ENCODE results near the gene PROM2. TPM values are rescaled to one million over a fixed set of nuclear protein-coding genes. Genes with fewer than 3 reads are reported as not detected.

PROM2 gene
- total RNA-seq, 1 experiment from 2014 or later, result 1.6 TPM

DNA sequence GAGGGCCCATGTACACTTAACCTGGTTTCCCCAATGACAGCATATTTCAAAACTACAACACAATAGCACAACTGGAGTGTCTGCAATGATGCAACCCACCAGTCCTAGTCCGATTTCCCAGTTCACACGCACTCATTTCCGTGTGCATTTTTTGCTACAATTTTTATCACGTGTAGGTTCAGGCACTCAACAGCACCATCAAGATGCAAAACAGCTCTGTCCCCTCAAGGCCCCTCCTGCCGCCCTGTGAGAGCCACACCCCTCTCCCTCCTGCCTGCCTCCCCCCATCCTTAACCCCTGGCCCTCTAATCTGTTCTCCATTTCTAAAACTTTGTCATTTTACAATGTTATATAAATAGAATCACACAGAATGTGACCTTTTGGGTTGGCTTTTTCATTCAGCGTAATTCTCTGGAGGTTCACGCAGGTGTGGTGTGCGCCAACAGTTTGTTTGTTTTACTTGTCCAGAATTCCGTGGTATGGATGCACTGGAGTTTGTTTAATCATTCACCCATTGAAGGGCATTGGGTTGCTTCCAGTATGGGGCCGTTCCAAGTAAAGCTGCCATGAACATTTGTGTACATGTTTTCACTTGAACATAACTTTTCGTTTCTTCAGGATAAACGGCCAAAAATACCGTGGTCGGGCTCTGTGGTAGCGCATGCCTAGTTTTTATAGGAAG lies 31.3 kb downstream of the PROM2 start:
- no TSS peak for BruUV-seq (replicated peaks)
- DNase-seq (ENCODE audit: low spot score), result no peak
- Histone ChIP-seq H3K4me3 (ENCODE audit: low read depth, low read length, poor library complexity, severe bottlenecking) (no peak overlapping the region), H3K27ac (ENCODE audit: low read depth, low read length, poor library complexity, severe bottlenecking) (no peak overlapping the region), H3K27me3 (replicated peaks; ENCODE audit: insufficient read depth, low read depth, low read length, poor library complexity) (no peaks in the 10 kb centered on the region), H3K9me3 (ENCODE audit: low read depth, low read length, poor library complexity, severe bottlenecking) (no peaks in the 10 kb centered on the region), H3K4me1 (ENCODE audit: insufficient read depth, low read length, poor library complexity, severe bottlenecking) (no peaks in the 10 kb centered on the region), H3K36me3 (ENCODE audit: insufficient read depth, low read length, poor library complexity, severe bottlenecking) (no peaks in the 10 kb centered on the region)
- TF ChIP-seq, protein P1, sequence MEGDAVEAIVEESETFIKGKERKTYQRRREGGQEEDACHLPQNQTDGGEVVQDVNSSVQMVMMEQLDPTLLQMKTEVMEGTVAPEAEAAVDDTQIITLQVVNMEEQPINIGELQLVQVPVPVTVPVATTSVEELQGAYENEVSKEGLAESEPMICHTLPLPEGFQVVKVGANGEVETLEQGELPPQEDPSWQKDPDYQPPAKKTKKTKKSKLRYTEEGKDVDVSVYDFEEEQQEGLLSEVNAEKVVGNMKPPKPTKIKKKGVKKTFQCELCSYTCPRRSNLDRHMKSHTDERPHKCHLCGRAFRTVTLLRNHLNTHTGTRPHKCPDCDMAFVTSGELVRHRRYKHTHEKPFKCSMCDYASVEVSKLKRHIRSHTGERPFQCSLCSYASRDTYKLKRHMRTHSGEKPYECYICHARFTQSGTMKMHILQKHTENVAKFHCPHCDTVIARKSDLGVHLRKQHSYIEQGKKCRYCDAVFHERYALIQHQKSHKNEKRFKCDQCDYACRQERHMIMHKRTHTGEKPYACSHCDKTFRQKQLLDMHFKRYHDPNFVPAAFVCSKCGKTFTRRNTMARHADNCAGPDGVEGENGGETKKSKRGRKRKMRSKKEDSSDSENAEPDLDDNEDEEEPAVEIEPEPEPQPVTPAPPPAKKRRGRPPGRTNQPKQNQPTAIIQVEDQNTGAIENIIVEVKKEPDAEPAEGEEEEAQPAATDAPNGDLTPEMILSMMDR (conservative IDR thresholded peaks at IDR 0.05; ENCODE audit: low read depth, low read length), result no peak
- TF ChIP-seq EZH2 (IDR thresholded peaks at IDR 0.05; ENCODE audit: borderline replicate concordance, low read depth, low read length, poor library complexity, severe bottlenecking), result no peak
- ChIA-PET CTCF (no interaction called here), POLR2A (ENCODE audit: low non-redundant PET) (no interaction called here)
- intact Hi-C loops (cut with micrococcal nuclease; ENCODE audit: unreplicated experiment), result no loop called here

DNA sequence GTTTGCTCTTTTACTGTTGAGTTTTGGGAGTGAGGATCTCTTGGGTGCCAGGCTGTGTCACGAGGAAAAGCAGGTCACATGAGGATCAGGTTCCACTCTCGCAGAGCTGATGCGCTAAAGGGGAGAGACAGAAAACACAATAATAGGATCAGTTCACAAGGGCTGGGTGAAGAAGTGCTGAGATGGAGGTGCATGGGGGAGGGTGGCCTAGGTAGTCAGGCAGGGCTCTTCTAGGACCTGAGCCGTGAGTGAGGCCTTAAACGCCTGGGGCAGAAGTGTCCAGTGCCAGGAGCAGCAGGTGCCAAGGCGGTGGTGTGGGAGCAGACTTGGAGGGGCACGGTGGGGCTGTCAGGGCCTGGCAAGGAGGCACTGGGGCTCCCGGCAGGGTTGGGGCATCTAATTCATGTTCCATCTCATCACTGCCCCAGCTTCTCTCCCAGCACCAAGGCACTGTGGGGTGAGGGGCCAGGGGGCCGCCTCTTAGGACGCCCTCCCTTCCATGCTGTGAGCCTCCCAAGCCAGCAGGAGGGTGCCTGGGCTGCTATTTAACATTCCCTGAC lies 32.2 kb downstream of the PROM2 start:
- Histone ChIP-seq H3K27me3 (replicated peaks; ENCODE audit: insufficient read depth, low read depth, low read length, poor library complexity) (no peaks in the 10 kb centered on the region), H3K4me1 (ENCODE audit: insufficient read depth, low read length, poor library complexity, severe bottlenecking) (no peaks in the 10 kb centered on the region), H3K9me3 (ENCODE audit: low read depth, low read length, poor library complexity, severe bottlenecking) (no peaks in the 10 kb centered on the region), H3K36me3 (ENCODE audit: insufficient read depth, low read length, poor library complexity, severe bottlenecking) (no peaks in the 10 kb centered on the region), H3K27ac (ENCODE audit: low read depth, low read length, poor library complexity, severe bottlenecking) (no peak overlapping the region), H3K4me3 (ENCODE audit: low read depth, low read length, poor library complexity, severe bottlenecking) (no peak overlapping the region)
- TF ChIP-seq, protein P1 (conservative IDR thresholded peaks at IDR 0.05; ENCODE audit: low read depth, low read length), result no peak
- TF ChIP-seq EZH2 (IDR thresholded peaks at IDR 0.05; ENCODE audit: borderline replicate concordance, low read depth, low read length, poor library complexity, severe bottlenecking), result no peak
- BruUV-seq (replicated peaks), result no TSS peak
- CTCF ChIA-PET, result no interaction called here
- intact Hi-C loops (cut with micrococcal nuclease; ENCODE audit: unreplicated experiment), result no loop called here
- POLR2A ChIA-PET (ENCODE audit: low non-redundant PET), result no interaction called here
- no peak for DNase-seq (ENCODE audit: low spot score)

DNA sequence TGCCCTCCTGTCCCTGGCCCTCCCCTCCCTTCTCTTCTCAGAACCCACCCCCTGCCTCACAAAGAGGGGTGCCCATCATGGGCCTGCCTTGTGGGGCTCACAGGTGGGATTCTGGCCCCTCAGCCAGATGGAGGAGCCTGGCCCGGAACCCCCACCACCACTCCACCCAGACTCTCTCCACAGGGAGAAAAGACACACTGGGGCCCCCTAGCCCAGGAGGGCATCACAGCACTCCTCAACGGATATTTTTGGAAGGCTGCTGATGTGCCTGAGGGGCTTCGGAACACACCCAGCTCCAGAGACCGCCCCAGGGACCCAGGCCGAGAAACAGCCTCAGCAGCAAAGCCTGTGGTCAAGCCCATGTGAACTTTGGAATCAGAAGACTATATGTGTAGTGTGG lies 32.8 kb downstream of the PROM2 start:
- Histone ChIP-seq H3K4me3 (ENCODE audit: low read depth, low read length, poor library complexity, severe bottlenecking) (no peak overlapping the region), H3K9me3 (ENCODE audit: low read depth, low read length, poor library complexity, severe bottlenecking) (no peaks in the 10 kb centered on the region), H3K27me3 (replicated peaks; ENCODE audit: insufficient read depth, low read depth, low read length, poor library complexity) (no peaks in the 10 kb centered on the region), H3K4me1 (ENCODE audit: insufficient read depth, low read length, poor library complexity, severe bottlenecking) (no peaks in the 10 kb centered on the region), H3K36me3 (ENCODE audit: insufficient read depth, low read length, poor library complexity, severe bottlenecking) (no peaks in the 10 kb centered on the region), H3K27ac (ENCODE audit: low read depth, low read length, poor library complexity, severe bottlenecking) (no peak overlapping the region)
- TF ChIP-seq EZH2 (IDR thresholded peaks at IDR 0.05; ENCODE audit: borderline replicate concordance, low read depth, low read length, poor library complexity, severe bottlenecking), result no peak
- TF ChIP-seq, protein P1 (conservative IDR thresholded peaks at IDR 0.05; ENCODE audit: low read depth, low read length), result no peak
- no TSS peak for BruUV-seq (replicated peaks)
- POLR2A ChIA-PET (ENCODE audit: low non-redundant PET), result no interaction called here
- CTCF ChIA-PET, result no interaction called here
- intact Hi-C loops (cut with micrococcal nuclease; ENCODE audit: unreplicated experiment), result no loop called here
- DNase-seq (ENCODE audit: low spot score), result no peak
